SIG-M5 (cell line): ENCODE results near the gene CGGBP1.
A peak's percentile ranks its signal among the peaks of the same experiment; 100 is the strongest.

Experiments
- DNase-seq: peaks from one replicate; lab custom pipeline; 2025; lab: John Stamatoyannopoulos, UW

CGGBP1 gene, protein sequence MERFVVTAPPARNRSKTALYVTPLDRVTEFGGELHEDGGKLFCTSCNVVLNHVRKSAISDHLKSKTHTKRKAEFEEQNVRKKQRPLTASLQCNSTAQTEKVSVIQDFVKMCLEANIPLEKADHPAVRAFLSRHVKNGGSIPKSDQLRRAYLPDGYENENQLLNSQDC

DNA sequence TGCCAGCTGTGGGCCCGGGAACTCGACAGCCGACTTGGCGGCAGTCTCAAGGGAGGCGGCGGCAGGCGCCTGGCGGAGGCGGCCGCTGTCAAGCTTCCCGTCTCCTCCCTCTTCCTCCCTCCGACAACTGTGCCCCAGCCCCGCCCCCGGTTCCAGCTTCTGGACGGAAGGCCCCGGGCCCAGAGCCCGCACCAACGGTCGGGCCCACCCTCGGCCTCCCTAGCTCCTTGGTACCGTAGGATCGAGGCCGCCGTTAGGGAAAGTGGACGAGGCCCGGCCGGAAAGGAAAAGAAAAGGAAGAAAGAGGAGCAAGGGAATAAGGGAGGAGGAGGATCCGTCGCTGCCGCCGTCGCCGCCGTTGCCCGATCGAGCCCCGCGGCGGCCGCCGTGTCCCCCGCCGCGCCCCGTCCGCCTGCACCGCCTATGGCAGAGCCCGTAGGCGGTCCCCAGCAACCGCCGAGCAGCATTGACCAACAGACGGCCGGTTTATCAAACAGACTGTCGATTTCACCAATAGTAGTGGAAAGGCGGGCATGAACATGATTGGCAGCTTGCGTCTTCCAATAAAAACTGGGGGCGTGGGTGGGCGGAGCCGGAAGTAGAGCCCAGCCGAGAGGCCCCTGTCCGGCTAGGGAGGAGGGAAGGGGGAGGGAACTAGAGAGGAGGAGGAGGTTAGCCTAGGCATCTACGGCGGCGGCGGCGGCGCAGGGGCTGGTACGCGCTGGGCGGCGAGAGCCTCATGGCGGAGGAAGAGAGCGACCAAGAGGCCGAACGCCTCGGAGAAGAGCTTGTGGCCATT lies at the start of gene CGGBP1, which contains the start of gene ZNF654:
Gene CGGBP1 (minus strand): TSS at position 425 of the 799 bp plus-strand sequence. CDS start 3,029 bp downstream, outside the sequence.
Gene ZNF654 (plus strand): TSS at position 675 of the 799 bp plus-strand sequence. CDS start 65 bp downstream, at position 740.
- peak; percentile 95 for DNase-seq

DNA sequence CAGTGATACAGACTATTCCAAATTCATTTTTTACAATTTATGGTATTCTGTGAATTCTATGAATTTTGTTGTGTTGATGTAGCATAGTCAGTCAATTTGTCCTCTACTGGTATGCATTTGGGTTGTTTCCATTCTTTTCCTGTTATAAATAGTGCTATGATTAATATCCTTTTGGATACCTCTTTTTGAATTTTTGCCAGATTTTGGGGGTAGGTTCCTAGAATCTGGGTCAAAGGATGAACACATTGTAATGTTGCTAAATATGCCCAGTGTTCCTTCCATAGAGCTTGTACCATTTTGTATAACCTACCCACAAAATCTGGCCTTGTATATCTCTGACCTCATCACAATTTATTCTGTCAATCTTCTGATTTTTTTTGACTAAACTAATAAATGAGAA lies 46.5 kb upstream of the CGGBP1 start:
- DNase-seq, result no peak

DNA sequence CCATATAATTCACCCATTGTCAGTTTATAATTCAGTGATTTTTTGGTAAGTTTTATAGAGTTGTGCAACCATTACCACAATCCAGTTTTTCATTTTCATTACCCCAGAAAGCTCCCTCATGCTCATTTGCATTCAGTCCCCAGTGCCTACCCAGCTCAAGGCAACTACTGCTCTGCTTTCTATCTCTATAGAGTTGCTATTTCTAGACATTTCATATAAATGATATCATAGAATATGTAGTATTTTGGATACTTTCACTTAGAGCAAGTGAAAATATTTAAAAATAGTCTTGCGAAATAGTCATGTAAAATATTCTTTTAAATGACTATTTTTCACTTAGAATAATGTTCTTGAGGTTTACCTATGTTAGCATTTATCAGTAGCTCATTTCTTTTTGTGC lies 42.3 kb upstream of the CGGBP1 start:
- DNase-seq, result no peak

DNA sequence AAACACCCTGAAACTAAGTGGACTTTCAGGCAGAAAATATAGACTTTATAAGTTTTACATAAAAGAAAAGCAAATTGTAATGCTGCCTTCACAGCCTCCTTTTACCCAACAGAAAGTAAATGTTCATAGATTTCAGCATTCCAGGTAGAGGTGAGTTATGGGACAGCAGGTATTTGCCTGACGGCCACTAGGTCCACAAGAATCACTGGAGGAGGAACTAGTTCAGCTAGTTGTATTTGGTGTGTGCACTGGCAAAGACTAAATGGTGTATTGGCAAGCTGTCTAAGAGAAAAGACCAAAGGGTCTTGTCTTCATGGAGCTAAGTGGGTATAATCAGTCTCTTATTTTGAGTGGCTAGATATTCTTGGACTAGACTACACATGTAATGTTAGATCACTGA lies 34.5 kb upstream of the CGGBP1 start:
- no peak for DNase-seq

DNA sequence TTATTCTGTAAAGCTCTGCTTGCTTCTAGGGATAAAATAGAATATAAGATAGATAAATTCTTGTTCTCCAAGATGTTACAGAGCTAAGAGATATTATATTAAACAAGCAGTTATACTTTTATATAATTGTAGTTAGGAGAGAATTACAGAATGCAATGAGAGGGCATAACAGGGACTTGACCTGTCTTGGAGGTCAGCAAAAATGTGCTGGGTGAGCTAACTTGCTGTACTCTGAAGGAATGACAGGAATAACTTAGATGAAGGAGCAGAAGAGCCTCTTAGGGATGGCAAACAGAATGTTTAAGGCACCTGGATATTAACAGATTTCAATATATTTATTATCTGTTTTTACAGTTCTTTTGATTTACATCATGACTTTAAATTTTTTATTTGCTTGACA lies 33.5 kb upstream of the CGGBP1 start:
- no peak for DNase-seq

DNA sequence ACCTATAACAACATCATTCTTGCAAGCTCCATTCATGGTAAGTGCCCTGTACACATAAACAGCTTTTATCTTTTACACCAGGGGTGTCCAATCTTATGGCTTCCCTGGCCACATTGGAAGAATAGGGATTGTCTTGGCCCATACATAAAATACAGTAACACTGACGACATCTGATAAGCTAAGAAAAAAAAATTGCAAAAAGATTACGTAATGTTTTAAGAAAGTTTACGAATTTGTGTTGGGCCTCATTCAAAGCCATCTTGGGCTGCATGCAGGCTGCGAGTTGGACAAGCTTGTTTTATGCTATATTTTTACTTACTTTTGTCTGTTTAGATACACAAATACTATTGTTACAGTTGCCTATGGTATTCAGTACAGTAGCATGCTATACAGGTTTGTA lies 31.9 kb upstream of the CGGBP1 start:
- no peak for DNase-seq

DNA sequence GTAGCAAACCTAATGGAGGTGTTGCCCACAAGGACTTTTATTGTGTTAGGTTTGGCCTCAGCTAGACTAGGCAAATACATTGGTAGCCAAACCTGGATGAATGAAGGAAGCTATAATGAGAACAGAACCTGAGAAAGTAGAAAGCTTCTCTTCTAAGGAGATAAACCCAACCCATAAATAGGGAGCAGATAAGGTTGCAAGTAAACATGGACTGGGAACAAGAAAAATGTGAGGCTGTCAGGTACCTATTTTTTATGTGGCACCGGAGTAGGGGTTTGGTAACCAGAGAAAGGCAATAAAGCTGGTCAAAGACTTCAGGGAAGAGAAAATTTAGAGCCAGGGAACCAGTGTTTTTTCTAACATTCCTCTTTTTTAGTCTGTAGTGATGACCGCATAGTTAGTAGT lies 25.3 kb upstream of the CGGBP1 start:
- no peak for DNase-seq

DNA sequence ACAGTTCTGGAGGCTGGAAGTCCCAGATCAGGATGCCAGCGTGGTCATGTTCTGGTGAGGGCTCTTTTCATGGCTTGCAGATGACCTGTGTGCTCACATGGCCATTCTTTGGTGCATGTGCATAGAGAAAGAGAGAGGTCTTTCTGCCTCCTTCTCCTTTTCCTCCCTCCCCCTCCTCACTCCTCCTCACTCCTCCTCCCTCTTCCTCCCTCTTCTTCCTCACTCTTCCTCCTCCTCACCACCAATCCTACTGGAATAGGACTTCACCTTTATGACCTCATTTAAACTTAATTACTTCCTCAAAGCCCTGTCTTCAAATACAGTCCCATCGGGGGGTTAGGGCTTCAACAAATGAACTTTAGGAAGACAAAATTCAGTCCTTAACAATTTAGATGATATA lies 24.0 kb upstream of the CGGBP1 start:
- DNase-seq, result no peak

DNA sequence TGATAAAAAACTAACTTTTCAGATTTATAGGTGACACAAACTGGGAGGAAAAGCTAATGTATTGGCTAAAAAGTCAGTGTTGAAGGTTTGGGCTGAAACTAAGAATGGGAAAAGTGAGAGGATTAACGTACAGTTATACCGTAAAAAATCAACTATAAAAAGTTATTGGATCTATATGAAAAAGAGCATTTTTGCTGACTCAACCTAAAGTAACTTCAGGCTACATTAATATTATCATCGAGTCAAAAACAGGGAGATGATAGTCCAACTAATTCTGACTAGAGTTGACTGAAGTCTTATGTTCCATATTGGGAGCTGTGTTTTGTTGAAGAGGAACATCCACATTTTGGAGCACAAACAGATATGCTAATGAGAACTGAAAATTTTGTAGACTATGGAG lies 20.1 kb upstream of the CGGBP1 start:
- DNase-seq, result no peak

DNA sequence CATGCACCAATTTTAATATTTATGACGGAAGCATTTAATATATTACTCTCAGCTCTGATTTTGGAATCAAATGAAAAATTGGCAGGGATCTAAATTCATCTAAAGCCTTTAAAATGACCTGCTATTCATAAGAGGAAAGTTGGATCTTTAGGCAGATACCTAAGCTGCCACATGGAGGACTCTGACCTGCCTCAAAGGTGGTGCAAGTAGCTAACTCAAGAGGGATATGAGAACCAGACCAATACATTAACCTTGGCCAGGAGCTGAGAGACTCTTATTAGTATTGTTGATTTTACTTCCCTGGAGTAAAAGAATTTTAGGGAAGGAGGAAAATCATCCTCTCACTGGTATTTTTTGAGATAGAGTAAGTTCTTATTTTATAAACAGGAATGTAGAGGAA lies 17.9 kb upstream of the CGGBP1 start:
- DNase-seq, result no peak

DNA sequence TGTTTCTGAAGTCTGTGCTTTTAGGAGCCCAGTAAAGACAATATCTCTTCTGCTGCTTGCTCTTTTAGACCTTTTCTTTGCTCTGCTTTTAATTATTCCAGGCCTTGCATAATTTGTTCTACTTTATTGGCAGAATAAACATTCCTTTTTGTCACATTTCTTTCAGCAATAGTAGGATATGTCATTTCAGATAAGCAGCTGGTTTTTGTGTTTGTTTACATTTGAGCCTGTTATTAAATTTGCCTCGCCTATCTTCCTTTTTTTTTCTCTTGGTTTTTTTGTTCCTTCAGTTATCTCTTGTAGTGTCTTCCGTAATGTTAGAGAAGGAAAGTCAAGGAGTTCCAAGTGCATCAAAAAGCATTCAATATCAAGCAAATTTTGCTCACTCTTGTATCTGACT lies 16.7 kb upstream of the CGGBP1 start:
- no peak for DNase-seq

DNA sequence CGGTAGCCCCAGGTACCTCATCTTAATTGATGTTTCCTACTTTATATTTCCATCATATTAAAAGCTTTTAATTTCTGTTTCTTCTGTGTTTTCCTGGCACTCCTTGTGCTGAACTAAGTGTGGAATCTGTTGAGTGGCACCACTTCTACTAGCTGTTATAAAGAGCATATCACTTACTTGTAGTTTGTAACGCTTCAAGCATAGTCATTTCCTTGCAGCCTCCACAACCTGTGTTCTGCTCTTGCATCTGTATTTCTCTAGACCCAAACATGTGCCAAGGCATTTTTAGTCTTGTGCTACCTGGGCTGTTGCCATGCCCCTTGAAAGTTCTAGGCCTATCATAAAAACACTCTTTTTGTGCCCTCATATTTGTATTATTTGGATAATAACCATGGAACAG lies 16.3 kb upstream of the CGGBP1 start:
- DNase-seq, result no peak

DNA sequence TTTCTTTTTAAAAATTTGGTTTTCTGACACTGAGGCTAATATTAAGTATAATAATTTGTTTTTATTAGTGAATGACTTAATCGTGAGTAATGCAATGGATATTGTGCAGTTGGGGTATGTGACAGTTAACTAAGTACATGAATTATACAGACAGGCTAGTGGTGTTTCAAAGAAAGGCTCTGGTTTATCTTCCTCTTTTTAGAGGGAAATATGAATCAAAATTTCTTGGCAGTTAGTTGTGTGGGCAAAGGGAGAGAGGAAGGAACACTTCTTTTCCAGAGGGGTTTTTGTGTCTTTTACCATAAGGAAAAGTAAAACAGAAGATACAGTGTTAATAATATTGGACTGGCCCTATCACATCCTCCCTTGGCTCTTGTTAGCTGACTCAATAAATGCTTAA lies 2.9 kb upstream of the CGGBP1 start:
- DNase-seq, result no peak

DNA sequence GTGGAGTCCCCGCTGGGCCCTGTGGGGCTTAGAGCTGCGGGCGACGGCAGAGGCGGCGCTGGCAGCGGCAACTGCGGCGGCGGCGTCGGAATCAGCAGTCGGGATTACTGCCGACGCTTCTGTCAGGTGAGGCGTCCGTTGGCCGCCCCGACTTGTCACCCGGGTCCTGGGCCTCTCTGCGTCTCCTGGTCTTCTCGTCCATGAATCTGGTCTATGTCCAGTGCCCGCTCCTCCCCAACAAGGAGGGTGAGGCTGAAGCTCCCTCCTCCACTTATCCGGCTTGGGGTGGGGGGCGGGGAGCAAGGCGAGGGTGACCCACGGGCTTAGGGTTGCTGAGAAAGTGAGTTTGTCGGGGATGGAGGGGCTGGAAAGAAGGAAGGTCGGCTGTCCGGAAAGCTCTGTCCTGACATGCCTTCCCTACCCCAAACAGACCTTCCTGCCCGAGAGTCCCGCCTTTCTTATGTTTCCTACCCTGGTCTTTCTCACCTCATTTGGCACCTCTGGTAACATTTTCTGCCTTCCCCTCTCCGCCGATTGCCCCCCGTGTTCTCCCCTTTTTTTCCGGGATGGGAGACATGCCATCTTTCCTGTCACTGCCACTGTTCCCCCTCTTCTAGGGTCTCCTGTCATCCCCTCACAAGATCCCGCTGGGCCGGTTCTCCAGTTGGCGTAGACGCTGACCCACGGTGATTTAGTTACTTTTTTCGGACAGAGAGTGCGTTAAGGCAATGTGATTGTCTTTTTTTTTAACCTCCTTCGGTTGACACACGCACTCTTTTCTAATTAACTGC lies 770 bp upstream of the CGGBP1 start:
- no peak for DNase-seq

DNA sequence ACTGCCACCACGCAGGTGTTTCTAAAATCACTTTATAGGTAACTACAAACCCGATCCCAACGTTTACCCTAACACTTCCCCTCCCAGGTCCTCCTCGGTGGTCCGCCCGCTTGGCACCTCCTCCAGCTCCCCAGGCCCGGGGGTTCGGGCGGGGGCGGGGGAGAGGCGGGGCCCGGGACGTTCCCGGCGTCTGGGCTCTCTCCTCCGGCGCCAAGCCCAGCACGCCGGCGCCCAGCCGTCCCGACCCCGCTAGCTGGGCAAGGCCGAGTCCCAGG lies 562 bp downstream of the CGGBP1 start:
- DNase-seq, result no peak

DNA sequence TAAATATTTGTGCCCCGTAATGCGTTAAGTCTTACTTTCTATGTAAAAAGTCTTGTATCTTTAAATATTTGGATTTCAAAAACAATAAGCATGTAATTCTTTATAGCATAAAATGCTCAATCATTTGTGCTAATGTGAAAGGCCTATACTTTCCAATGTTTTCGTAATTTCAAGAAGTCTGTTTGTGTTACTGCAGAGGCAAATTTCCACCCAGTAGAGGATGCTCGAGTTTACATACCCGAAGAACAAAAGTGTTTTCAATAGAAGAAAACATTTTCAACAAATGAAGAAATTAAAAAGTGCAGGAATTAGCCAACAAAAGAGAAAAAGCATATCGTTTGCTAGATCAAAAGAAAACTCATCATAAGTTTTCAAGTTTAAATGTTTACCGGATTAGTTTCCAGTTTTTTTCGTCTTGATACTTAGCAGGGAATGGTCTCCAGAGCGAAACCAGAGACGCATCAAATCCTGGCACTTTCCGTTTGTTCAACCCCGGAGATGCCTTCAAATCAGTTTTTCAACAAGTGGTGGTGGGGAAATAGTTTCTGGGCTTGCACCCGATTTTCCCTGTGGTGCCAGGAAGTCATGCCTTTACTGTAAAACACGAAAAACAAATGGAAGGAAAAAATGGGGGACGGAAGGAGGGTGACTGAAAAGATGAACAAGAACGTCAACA lies 1.0 kb downstream of the CGGBP1 start:
- no peak for DNase-seq

DNA sequence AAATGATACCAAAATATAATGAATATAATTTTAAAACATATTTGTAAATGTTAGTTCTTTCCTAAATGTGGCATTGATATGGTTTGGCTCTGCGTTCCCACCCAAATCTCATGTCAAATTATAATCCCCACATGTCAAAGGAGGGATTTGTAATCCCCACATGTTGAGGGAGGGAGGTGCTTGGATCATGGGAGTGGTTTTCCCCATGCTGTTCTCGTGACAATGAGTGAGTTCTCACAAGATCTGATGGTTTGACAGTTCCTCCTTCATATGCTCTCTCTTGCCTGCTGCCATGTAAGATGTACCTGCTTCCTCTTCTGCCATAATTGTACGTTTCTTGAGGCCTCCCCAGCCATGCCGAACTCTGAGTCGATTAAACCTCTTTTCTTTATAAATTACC lies 12.0 kb downstream of the CGGBP1 start:
- no peak for DNase-seq

DNA sequence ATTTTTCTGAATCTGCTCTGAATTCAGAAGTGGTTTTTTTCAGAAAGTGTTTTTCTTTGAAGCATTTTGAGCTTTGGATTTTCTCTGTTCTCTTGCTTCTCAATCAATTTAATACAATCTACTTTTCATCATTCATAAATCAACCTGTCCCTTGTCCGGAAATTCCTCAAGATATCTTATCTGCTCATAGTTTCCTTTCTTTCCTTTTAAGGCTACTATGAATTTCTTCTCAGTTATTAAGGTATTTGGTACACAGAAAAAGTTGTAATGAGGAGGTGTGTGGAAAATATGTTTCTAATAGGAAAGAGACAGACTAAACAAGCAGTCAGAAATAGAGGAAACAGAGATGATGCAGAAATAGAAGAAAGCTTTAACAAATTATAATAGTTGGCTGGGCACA lies 14.4 kb downstream of the CGGBP1 start:
- DNase-seq, result no peak

DNA sequence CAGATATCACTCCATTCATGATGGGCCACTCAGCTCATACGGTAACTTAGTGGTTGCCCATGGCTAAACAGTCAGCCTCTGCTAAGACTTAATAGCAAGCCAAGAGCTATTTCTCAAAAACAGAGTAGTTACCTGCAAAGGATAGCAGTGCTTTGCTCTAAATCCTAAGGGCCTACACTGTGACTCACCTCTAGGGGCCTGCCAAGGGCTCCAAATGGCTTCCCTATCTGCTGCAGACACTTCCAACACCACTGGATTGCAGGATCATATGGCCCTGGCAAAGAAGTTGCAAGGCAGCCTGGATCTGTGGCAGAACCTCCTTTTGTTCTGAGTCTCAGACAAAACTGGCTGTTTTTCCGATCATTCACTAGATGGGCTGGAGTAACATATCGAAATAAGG lies 17.8 kb downstream of the CGGBP1 start:
- DNase-seq, result no peak

DNA sequence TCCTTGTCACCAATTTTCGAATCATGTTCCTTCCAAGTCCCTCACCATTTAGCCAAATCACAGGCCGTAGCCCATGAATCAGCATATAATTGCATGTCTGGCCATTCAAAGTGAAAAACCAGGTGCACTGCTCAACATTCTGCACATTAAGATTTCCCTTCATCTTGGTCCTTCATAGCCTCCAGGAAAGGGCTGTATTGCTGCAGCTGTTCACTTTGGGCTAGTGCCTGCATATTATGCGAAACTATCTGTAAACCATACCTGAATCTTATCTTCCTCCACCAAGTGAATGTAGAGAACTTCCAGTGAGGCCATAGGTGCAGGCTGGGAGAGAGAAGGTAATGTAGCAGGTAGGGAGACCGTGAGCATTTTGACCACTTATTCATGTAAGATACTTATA lies 18.3 kb downstream of the CGGBP1 start:
- DNase-seq, result no peak

DNA sequence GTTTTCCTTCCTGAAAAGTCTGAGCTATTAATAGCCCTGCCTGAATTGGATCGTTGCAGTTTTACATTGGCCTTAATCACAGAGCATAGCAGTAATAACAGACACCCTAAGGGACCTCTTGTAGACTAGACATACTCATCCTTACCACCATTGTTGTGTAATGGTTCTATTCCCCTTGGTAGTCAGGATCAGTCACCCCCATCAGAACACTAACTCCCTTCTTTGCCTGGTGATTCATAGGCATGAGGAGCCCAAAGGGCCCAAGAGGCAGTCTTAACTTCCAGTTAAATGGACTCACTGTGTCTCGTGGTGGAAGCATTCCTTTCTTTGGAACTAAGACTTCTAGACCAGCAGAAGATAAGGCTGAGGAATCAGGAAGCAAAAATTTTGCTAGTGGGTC lies 20.2 kb downstream of the CGGBP1 start:
- DNase-seq, result no peak

DNA sequence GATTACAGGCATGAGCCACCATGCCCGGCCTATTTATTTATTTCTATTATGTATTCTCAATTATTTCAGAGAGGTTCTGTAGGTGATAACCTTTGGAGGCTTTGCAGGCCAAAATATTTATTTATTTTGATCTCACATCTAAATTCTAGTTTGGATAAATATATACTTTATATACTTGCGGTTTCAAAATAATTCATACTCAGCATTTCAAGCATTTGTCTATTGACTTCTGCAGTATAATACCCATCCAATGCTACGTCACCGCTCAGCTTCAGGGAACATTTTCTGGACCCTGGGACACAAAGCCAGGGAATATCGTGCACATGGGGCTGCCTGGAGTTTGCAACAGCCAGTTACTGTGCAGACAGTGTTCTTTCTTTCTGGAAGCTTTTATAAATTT lies 22.6 kb downstream of the CGGBP1 start:
- no peak for DNase-seq
